ENCODE data around the gene MYO1E.
"Not testable (repeated sequence)": the region's sequence is repeated elsewhere in the genome, so short reads cannot be mapped to it uniquely, and the experiment has no call there.

The MYO1E gene

DNA sequence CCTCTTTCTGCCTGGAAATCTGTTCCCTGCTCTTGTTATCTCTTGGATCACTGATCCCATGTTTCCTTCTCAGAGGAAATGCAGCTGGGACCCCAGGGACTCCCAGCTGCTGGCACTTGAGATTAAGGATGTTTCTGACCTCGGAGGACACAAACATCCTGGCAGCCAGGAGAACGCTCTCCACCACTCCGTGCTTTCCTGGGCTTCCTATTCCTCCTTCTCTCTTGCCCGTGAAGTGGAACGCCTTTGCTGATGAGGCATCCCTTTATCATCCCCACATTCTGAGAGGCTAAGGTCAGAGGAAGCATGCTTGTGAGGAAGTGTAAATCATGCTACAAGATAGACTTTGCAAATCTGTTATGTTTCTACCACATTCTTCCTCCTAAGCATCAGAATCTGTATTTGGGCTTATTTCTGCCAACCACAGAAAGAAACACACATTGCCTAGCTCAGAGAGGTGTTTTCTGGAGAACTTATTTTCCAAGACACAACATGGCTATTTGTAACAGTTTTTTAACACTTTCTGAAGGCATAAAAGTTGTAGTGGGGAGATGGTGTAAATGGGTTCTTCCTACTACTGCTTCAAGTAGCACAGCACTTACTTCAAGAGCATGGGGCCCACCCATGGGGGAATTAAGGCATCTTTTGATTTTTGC, 191.6 kb downstream of the MYO1E start:
- no peak for DNase-seq

- no peak for DNase-seq
These were observed 193.0 kb downstream of the MYO1E start for GRCh38 chr15:59179717-59180116.

DNA sequence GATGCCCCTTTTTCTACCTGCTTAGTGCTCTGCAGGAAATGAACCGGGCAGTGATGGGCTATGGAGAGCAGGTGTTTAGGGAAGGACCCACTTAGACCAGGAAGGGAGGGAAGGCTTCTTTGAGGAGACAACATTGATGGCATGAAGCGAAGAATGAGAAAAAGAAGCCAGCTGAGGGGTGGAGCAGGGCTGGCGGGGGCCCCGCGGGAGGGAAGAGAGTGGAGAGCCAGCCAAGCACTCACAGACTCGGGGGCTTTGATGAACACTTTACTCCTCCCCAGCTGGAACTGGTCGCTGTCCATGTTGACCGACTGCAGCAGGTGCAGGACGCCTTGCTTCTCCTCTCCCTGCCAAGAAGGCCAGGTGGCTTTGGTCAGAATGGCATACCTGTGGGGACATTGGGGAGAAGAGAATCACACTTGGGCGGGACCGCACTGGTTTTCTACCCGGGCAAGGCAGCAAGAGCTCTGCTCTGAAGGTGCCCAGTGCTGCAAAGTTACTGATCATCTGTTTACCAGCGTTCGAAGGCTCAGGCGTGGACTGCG, 194.4 kb downstream of the MYO1E start:
- no peak for DNase-seq

DNA sequence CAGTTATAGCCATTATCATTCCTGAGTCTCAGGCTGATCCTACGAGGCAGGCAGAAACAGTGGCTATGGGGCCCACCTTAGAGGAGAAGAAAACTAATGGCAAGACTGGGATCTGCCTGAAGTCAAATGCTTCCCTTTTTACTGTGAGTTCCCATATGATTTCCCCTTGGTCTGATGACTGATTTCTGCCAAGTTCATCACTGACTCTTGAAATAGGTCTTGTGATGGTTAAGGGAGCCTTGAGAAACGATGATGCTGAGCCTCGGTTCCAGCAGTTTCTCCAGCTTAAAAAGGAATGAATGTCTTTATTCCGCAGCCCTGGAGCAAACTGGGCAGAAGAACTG, 195.4 kb downstream of the MYO1E start:
- no peak for DNase-seq

DNA sequence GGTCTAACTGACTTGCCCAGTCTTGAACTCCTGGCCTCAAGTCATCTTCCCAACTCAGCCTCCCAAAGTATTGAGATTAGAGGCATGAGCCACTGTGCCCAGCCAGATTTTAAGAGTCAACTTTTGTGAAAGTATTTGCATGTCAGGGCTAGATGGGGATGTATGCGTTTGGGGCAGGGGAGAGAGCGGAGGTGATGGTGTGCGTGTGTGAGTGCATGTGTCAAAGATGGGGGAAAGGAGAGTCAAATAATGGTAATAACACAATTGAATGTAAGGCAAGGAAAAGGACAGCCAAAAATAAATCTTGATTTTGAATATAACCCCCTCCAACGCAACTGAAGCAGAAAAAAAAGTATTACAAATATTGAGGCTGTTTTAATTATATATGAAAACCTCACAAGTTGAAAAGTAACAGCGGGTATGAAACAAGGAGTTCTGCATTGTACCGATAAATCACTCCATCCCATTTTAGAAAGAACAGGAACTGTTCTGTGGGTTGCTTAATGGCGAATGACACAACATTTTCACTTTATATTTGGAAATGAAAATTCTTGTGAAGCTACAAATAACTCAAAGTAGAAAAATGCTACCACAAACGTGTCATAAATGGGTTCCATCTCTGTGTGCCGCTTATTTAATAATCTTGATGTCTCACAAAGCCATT, 195.9 kb downstream of the MYO1E start:
- no peak for DNase-seq

- DNase-seq, result peak; percentile 57 to 58
These were observed 197.5 kb downstream of the MYO1E start for GRCh38 chr15:59174835-59175831.

- no peak for DNase-seq
These were observed 198.4 kb downstream of the MYO1E start for GRCh38 chr15:59174151-59174834.

- no peak for DNase-seq
These were observed 199.5 kb downstream of the MYO1E start for GRCh38 chr15:59173194-59173593.

GRCh38 chr15:59172289-59172901, 200.3 kb downstream of the MYO1E start:
- no peak for DNase-seq

GRCh38 chr15:59171067-59171397, 201.6 kb downstream of the MYO1E start:
- DNase-seq, result no peak

GRCh38 chr15:59170295-59171066, 202.2 kb downstream of the MYO1E start:
- no peak for DNase-seq

GRCh38 chr15:59169251-59169708, 203.4 kb downstream of the MYO1E start:
- DNase-seq, result no peak

GRCh38 chr15:59168536-59168935, 204.1 kb downstream of the MYO1E start:
- no peak for DNase-seq

DNA sequence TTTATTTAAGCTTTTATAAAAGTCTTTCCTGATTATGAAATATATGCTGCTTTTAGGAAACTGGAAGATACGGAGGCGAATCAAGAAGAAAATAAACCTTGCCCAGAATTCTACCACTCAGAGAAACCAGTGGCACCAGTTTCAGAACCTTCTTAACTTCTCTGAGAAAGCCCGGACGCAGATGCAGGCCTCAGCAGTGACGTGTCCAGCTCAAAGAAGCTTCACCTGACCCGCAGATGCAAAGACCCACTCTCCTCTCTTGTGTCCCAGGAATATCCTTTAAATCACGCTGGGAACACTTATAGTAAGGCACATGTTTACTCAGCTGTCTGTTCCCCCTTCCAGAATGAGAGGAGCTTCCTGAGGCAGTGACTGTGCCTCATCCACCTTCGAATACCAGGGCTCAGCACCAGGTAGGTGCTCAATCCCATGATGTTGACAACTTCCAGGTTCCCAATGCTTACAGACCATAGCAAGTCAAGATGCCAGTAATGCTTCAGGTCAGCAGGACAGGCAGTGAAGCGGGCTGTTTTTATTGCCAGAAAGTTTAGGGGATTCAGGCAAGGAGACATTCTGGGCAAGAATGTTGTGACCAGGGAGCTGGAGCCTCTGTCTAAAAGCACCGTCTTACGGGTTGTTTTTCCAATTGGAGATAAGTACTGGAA, 205.9 kb downstream of the MYO1E start:
- DNase-seq, result no peak

DNA sequence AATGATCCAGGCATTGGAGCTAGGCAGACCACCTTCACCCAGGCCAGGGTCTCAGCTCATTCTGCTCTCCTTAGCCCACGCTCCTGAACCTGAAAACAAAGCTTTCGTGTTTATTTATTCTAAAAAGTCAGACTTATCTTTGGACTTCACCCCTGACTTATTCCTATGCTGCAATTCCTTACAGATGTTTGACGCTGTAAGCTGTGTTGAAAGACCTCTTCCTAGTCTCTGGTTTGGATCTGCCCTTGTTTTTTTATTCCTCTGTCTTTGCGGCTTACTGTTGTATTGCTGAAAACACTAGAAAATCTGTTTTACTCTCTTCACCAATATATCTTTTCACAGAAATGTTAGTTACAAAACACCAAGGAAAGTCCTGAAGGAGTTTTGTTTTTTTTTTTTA, 206.5 kb downstream of the MYO1E start:
- no peak for DNase-seq

DNA sequence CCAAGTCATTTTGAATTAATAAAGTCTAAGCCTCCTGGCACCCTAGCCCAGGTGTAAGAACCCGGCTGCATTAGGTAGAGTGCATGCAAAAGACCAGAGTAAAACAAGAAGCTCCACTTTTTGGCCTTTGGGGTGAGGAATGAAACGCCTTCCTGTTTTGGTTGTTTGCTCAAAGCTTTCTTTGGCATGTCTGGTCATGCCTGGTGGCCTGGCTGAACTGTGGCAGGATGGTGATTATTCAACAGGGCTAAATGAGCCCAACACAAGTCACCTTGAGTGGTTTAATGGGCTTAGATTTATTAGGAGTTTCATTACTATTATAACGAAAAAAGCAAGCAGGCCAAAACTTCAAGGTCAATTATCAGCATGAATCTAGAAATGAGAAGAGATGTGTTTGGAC, 206.9 kb downstream of the MYO1E start:
- no peak for DNase-seq

GRCh38 chr15:59162080-59162479, 210.6 kb downstream of the MYO1E start:
- not testable (repeated sequence) for DNase-seq

DNA sequence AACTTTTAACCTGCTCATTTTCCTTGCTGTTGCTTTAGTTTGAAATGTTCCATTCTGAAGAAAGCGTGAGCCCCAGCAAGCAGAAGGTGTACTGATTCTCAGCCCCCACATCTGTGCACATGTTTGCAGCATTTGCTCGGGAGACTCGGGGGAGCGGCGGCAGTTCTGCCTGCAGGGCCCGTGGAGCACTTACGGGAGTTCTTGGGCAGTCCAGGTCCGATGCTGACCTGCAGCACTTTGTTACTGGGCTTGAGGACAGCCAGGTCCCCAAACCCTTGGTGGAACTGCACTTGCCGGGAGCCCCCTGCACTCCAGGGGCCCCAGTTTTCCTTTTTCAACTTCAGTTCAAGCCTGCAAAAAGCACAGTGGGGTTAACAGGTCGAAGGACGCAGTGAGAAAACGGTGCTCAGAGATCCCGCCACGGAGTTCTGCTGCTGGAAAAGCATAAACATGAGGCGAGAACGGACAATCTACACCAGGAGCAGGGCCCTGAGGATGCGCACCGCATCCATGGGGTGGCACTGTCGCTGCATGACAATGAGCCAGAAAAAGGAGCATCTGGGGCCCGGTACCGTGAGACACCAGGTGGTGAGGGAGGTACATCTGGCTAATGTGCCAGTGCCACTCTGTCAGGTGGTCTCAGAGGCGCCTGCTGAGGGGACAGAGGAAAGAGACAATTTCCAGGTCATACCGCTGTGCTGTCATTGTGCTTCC, 211.6 kb downstream of the MYO1E start:
- DNase-seq, result peak in 1 of 2 experiments; percentile 18

GRCh38 chr15:59159210-59159609, 213.5 kb downstream of the MYO1E start:
- no peak for DNase-seq

DNA sequence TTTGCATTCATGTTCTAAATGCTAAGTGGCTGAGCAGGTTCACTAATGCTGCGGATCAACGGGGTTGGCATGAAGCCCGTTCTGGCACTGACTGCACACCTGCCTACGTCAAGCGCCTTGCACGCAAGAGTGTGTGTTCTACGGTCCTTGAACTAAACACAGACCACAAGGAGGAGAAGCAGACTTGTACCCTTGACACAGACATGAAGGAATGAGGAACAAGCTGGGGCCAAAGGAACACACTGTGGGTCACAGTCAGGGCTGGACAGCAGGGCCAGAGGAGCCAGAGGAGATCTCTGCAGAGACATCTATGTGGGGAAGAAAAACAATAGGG, 214.0 kb downstream of the MYO1E start:
- no peak for DNase-seq

Measured in Kasumi-1 (cell line).